ENCODE data around the gene STK32C. TPM values are rescaled to one million over a fixed set of nuclear protein-coding genes. Genes with fewer than 3 reads are reported as not detected.
A peak's percentile ranks its signal among the peaks of the same experiment; 100 is the strongest.

The STK32C gene
- total RNA-seq, 4 donors from 2014 or later, result 1.3 to 5.6 (median 4.7) TPM

DNA sequence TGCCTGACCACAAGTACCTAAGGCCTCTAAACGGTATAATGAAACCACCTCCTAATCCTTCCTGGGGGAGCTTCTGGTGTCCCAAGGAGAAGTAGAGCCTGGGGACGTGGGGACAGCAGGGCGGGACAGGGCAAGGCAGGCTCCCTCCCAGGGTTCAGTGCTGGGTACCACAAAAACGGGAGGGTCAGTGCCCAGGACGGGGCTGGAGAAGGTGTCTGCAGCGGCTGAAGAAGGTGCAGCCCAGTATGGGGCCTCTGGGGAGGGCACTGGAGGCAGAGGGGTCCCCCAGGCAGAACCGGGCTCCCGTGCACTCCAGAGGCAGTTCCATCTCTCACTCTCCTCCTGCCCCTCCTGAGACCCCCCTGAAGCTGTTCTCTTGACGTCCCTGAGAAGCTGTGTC lies 74.8 kb downstream of the STK32C start:
- DNase-seq (ENCODE audit: low spot score in 2 of 2), result no peak
- peaks cover 3% of the 10 kb centered on the region for H3K4me1 ChIP-seq
- no peak overlapping the region for H3K27ac ChIP-seq
- 83% methylated on average over 7 of the region's 9 CpGs for WGBS
- no peak overlapping the region for H3K4me3 ChIP-seq
- H3K27me3 ChIP-seq, result no peaks in the 10 kb centered on the region
- no peaks in the 10 kb centered on the region for H3K36me3 ChIP-seq
- no peak for TF ChIP-seq CTCF (IDR thresholded peaks at IDR 0.05)
- TF ChIP-seq POLR2A (IDR thresholded peaks at IDR 0.05), result no peak
- no peak for TF ChIP-seq POLR2AphosphoS5 (IDR thresholded peaks at IDR 0.05)
- TF ChIP-seq EP300 (IDR thresholded peaks at IDR 0.05), result no peak
- H3K9me3 ChIP-seq, result no peaks in the 10 kb centered on the region

DNA sequence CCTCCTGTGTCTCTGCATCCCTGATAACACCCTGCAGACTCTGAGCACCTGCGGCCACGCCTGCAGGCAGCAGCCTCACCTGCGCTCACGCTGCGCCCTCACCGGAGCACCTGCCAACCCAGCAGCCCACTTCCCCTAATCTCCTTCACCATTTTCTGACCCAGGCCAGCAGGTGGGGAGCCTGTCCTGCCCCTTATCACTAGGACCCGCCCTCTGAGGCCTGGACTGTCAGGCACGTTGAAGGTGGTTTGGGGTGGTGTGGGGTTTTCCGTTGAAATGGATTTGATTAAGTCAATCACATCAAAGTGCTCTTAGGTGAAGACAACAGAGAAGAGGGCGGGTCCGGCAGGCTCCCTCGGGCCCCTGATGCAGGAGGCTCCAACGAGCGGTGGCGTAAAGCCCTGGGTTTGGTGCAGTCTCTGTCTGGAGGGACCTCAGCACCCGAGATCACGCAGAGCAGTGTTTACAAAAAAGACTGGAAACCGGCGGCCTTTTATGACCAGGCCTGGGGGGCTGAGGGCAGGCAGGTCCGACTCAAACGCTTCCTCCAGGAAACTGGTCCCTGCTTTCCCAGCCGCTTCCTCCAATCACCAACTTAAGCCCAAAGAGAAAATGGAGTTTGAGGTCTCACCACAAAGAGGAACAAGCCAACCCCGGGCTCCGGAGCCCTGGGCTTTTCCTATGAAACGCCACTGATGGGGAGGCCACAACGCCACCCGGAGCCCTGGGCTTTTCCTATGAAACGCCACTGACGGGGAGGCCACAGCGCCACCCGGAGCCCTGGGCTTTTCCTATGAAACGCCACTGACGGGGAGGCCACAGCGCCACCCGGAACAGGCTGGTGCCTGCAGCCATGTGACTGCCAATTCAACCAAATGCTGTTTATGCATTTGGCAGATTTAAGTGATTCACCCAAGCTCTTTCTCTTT lies 75.5 kb downstream of the STK32C start:
- Histone ChIP-seq H3K36me3 (no peaks in the 10 kb centered on the region), H3K4me1 (peaks cover 3% of the 10 kb centered on the region), H3K9me3 (no peaks in the 10 kb centered on the region), H3K4me3 (no peak overlapping the region), H3K27ac (no peak overlapping the region), H3K27me3 (no peaks in the 10 kb centered on the region)
- TF ChIP-seq EP300 (IDR thresholded peaks at IDR 0.05), result no peak
- no peak for TF ChIP-seq POLR2A (IDR thresholded peaks at IDR 0.05)
- TF ChIP-seq CTCF (IDR thresholded peaks at IDR 0.05), result no peak
- TF ChIP-seq POLR2AphosphoS5 (IDR thresholded peaks at IDR 0.05), result no peak
- no peak for DNase-seq (ENCODE audit: low spot score in 2 of 2)
- WGBS, result 67% methylated on average over 35 of the region's 35 CpGs

DNA sequence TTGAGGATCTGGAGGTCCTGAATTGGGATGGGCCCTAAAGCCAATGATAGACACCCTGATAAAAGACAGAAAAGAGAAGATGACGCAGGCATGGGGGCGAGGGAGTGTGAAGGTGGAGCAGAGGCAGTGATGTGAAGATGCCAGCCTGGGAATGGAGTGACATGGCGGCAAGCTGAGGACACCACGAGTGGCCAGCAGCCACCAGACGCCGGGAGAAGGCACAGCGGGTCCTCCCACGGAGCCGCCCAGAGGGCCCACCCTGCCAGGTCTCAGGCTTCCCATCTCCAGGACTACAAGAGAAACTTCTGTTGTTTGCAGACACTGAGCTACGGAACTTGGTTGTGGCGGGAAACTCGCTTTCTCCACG lies 76.1 kb downstream of the STK32C start:
- DNase-seq (ENCODE audit: low spot score in 2 of 2), result no peak
- H3K9me3 ChIP-seq, result no peaks in the 10 kb centered on the region
- 85% methylated on average over 10 of the region's 13 CpGs for WGBS
- no peaks in the 10 kb centered on the region for H3K27me3 ChIP-seq
- H3K4me3 ChIP-seq, result no peak overlapping the region
- H3K36me3 ChIP-seq, result no peaks in the 10 kb centered on the region
- peaks cover 3% of the 10 kb centered on the region for H3K4me1 ChIP-seq
- TF ChIP-seq CTCF (IDR thresholded peaks at IDR 0.05), result no peak
- no peak for TF ChIP-seq EP300 (IDR thresholded peaks at IDR 0.05)
- no peak for TF ChIP-seq POLR2A (IDR thresholded peaks at IDR 0.05)
- TF ChIP-seq POLR2AphosphoS5 (IDR thresholded peaks at IDR 0.05), result no peak
- H3K27ac ChIP-seq, result no peak overlapping the region

- TF ChIP-seq POLR2AphosphoS5 (IDR thresholded peaks at IDR 0.05) (no peak), EP300 (IDR thresholded peaks at IDR 0.05) (no peak), CTCF (IDR thresholded peaks at IDR 0.05) (no peak), POLR2A (IDR thresholded peaks at IDR 0.05) (no peak)
- Histone ChIP-seq H3K4me1 (peaks cover 3% of the 10 kb centered on the region), H3K36me3 (no peaks in the 10 kb centered on the region), H3K27ac (peak overlapping the region; percentile 61), H3K9me3 (no peaks in the 10 kb centered on the region), H3K4me3 (peak overlapping the region; percentile 39), H3K27me3 (no peaks in the 10 kb centered on the region)
- 84% methylated on average over 8 of the region's 21 CpGs for WGBS
- DNase-seq (ENCODE audit: low spot score in 2 of 2), result no peak
Observed at GRCh38 chr10:132230557-132231210, 77.1 kb downstream of the STK32C start.

Measured in suprapubic skin (tissue), 4 donors.